GM19438 (cell line): ENCODE results near the gene SEZ6L2.
"Not testable (repeated sequence)": the region's sequence is repeated elsewhere in the genome, so short reads cannot be mapped to it uniquely, and the experiment has no call there.

Experiments
- ATAC-seq: cut with Tn5 transposase; IDR thresholded peaks from one replicate; pipeline ENCODE4 v1.9.1; 2021; ENCODE audit warnings: low read depth; ENCODE audit not compliant: unreplicated experiment

Gene SEZ6L2

DNA sequence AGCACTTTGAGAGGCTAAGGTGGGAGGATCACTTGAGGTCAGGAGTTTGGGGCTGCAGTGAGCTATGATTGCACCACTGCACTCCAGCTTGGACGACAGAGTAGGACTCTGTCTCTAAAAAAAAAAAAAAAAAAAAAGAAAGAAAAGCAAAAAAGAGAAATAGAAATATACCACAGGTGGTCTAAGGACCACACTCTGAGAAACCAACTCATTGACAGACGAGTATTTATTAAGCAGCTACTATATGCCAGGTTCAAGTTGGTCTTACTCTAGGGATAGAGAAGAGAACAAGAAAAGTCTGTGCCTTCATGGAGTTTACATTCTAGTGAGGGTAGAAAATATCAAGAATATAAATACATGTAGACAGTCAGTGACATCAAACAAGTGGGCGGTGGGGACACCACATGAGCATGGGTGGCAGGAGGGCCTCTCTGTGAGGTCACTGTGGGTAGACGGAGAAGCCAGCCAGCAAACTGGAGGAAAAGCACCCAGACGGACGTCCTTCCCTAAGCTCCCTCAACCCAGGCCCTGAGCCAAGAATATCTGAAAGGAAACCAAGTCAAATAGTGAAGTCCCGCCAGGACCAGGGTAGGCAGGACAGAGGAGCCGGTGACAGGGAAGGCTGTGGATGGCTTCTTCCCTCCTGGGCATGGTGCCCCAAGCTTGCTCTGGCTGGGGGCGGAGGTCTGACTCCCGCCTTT is 41.1 kb downstream of the SEZ6L2 start:
- no peak for ATAC-seq

DNA sequence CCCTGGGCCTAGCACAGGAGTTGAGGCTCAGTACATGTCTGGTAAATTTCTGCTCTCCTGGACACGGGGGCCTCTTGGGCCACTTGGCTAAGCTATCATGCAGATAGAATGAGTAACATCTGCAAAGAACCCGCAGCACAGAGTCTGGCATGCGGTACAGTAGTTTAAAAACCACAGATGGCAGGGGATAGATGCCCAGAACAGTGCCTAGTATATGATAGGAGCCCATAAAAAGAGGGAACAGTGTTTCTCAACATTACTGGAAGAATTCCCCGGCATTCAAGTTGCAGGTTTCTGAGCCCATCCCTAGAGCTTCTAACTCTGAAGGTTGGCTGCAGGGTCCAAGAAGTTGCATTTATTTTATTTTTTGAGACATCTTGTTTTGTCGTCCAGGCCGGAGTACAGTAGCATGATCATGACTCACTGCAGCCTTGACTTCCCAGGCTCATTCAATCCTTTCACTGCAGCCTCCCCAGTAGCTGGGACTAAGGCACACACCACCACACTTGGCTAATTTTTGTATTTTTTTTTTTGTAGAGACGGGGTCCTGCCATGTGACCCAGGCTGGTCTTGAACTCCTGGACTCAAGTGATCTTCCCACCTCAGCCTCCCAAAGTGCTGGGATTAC is 42.1 kb downstream of the SEZ6L2 start:
- ATAC-seq: no peak

DNA sequence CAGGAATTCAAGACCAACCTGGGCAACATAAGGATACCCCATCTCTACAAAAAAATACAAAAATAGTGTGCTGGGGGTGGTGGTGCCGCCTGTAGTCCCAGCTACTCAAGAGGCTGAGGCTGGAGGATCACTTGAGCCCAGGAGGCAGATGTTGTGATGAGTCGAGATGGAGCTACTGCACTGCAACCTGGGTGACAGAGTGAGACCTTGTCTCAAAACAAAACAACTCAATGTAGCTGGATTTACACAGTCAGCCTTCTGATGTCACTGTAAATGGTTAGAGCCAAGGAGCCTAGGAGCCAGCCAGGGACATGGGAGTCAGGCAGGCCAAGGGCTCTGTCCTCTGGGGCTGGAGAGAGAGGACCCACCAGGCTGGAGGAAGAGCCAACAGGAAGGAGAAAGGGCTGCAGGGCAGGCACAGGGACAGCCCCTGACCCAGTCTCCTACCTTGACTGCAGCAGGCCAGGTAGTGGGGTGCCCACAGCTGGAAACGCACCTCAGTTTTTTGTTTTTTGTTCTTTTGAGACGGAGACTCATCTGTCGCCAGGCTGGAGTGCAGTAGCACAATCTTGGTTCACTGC is 44.7 kb downstream of the SEZ6L2 start:
- ATAC-seq: no peak

DNA sequence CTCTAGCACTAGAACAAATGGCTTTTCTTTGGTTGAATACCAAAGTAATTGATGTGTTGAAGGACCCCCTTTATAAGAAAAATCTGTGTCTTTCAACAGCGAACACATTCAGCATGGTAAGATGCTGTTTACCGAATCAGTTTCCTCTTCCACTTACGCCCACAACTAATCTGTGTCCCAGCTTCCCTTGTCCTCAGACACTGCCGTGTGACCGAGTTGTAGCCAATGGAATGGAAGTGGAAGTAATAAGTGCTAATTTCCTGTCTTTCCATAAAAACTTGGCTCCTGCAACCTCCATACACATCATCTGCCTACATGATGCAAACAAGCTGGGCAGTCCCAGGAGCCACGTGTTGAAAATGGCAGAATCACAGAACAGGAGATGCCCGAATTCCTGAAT is 46.7 kb downstream of the SEZ6L2 start:
- no peak for ATAC-seq

DNA sequence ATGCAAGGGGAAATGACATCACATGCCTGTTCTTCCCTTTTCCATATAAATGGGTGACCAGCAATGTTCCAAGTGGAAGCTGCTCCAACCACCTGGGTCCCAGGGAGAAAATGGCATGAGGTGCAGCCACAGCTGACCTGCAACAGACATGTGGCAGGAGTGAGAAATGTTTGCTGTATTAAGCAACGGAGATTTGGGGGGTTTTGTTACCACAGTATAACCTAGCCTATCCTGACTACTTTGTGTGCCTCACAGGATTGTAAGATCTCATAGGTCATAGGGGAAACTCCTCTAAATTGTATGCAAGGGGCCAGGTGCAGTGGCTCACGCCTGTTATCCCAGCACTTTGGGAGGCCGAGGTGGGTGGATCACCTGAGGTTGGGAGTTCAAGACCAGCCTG is 48.4 kb downstream of the SEZ6L2 start:
- ATAC-seq: no peak

DNA sequence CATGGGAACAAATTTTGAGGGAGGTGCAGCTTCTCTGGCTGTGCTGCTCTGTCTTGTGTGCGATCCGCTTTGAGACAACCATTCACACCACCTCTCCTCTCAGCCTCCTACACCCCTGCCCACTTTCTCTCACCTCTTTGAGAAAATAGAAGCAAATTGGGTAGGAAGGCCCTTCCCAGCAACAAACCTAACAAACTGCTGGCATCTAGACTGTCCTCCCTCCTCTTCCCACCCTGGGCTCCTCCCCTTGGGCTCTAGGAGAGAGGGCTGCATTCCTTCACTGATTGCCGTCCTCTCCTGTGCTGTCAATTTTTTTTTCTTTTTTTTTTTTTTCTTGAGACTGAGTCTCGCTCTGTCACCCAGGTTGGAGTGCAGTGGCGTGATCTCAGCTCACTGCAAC is 49.8 kb downstream of the SEZ6L2 start:
- no peak for ATAC-seq

DNA sequence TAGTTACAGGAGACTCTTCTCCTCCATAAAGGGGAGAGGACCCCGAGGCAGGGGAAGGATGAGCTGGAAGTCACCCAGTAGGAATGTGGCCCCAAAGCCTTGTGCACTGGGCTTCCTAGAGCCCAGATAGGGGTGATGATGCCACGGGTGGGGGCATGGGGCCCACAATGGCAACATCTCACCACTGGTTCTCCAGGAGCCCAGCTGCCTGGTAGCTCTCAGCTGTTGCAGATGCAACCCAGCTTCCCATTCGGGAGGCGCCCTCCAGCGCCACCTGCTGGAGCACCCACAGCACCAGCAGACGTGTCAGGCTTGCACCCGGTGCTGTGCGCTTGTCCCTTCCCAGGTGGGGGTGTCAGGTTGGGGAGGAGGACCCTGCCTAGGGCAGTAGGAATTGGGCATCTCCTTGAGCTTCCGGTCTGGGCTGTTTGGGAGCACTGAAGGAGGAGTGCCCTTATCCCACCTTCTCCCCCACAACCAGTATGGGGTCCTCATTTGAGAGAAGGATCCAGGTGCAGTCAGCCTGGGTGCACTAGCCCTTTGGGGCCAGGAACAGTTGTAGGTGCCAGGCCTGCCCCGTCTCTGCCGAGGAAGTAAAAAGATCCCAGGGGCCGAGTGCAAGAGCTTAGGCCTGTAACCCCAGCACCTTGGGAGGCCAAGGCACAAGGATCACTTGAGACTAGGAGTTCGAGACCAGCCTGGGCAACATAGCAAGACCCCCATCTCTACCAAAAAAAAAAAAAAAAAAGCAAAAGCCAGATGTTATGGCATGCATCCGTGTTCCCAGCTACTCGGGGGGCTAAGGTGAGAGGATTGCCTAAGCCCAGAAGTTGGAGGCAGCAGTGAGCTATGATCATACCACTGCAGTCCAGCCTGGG is 50.7 kb downstream of the SEZ6L2 start:
- ATAC-seq: no peak

DNA sequence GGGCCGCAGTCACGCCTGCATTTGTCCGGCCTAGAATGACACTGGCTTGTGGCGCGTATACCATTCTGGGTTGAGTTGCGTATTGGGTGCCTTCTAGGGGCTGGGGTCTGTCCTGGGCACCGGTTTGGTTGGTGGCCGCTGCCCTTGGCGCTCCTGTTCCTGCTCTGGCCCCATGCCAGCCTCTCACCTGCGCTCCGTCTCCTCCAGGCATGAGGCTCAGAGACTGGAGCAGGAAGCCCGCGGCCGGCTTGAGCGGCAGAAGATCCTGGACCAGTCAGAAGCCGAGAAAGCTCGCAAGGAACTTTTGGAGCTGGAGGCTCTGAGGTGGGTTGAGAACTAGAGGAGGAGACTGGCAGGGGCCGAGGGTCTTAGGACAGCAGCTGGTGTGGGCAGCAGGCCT is 53.7 kb downstream of the SEZ6L2 start:
- no peak for ATAC-seq

DNA sequence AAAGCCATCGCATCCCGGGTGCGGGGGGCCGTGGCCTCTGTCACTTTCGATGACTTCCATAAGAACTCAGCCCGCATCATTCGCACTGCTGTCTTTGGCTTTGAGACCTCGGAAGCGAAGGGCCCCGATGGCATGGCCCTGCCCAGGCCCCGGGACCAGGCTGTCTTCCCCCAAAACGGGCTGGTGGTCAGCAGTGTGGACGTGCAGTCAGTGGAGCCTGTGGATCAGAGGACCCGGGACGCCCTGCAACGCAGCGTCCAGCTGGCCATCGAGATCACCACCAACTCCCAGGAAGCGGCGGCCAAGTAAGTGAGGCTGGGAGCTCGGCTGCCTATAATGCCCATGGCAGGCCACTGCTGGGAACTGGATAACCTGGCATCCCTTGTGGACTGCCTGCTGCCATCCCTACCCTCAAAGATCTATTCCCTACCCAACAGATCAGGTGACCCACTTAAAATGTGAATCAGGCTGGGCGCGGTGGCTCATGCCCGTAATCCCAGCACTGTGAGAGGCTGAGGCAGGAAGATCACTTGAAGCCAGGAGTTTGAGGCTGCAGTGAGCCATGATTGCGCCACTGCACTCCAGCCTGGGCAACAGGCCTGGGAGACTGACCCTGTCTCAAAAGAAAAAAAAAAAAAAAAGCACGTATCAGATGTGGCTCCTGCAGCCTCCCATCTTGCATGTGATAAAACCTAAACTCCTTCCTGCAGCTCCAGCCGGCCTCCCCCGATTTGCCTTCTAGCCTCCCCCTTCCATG is 54.6 kb downstream of the SEZ6L2 start:
- ATAC-seq: no peak

DNA sequence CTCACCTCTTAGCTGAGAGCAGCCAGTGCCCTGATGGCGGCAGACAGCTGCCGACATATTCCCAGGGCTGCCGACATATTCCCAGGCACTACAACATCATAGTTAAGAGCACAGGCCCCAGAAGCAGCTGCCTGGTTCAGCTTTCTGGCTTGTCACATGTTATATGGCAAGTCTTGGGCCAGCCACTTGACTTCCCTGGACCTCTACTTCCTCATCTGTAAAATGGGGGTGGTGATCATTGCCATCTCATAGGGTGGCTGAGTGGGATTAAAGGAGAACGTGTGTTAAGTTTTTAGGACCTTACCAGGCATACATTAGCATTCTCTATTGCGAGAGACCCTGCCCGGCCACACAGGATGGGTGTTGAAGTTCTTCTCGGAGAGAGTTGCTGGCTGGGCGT is 55.4 kb downstream of the SEZ6L2 start:
- ATAC-seq: no peak

DNA sequence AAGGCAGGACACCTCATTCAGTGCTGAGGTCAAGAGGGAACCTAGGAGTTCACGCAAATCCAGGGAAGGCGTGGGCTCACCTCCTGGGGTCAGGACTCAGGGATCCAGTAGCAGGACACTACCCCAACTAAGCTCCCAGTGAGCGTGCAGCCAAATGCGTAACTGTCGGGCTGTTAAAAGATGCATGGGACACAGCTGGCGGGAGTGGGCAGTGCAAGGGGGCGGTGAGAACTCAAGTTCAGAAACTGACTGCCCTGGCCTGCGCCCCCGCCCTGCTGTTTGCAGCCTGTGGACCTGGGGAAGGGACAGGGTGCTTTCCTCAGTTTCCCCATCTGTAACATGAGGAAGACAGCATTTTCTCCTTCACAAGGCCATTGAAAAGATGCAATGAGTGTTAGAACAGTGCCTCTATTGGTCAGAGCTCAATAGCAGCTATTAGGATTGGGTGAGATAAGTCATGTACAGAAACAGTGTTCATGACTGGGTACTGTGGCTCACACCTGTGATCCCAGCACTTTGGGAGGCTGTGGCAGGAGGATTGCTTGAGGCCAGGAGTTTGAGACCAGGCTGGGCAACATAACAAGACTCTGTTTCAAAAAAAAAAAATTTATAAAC is 56.5 kb downstream of the SEZ6L2 start:
- no peak for ATAC-seq

DNA sequence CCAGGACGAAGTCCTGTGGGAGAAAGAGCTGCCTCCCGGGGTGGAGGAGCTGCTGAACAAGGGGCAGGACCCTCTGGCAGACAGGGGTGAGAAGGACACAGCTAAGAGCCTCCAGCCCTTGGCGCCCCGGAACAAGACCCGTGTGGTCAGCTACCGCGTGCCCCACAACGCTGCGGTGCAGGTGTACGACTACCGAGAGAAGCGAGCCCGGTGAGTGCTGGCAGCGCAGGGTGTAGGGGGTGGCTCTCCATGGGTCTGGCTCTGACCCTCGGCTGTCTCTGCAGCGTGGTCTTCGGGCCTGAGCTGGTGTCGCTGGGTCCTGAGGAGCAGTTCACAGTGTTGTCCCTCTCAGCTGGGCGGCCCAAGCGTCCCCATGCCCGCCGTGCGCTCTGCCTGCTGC is 57.7 kb downstream of the SEZ6L2 start:
- ATAC-seq: no peak

DNA sequence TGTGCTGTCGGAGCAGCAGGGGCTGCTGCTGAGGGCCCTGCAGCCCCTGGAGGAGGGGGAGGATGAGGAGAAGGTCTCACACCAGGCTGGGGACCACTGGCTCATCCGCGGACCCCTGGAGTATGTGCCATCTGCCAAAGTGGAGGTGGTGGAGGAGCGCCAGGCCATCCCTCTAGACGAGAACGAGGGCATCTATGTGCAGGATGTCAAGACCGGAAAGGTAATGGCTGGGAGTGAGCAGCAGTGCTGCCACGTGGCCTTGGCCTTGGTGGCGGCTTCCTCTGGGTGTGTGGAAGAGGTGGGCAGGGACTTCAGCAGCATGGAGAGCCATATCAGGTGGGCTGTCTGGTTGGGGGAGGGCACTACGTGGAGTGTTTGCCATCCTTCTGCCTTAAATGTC is 59.1 kb downstream of the SEZ6L2 start:
- no peak for ATAC-seq

DNA sequence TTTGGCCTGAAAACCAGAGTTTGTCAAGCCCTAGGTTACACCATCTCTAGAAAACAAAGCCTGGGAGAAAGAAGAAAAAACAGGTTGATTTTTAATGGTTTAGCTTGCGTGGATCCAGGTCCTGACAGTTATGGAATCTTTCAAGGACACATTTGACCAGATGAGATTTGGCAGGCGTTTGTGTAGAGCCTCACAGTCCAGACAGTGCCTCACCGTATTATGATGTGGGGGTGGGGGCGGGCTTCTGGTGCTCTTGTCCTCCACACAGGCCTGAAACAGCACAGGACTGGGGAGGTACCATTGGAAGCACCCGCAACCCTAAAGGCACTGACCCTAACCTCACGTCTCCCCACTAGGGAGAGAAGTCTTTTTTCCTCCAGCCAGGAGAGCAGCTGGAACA is 59.5 kb downstream of the SEZ6L2 start:
- ATAC-seq: no peak

DNA sequence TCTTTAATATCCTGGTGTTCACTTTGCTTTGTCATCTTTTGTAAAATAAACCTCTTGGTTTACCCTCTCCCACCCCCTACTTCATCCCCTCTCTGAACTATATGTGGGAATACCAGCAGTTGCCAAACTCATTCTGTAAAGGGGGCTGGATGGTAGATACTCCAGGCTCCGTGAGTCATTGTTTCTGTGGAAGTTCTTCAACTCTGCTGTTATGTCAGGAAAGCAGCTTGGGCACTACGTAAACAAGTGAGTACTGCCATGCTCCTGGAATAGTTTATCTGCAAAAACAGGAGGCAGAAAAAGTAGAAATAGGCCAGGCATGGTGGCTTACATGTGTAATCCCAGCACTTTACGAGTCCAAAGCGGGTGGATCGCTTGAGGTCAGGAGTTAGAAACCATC is 61.5 kb downstream of the SEZ6L2 start:
- ATAC-seq: no peak

DNA sequence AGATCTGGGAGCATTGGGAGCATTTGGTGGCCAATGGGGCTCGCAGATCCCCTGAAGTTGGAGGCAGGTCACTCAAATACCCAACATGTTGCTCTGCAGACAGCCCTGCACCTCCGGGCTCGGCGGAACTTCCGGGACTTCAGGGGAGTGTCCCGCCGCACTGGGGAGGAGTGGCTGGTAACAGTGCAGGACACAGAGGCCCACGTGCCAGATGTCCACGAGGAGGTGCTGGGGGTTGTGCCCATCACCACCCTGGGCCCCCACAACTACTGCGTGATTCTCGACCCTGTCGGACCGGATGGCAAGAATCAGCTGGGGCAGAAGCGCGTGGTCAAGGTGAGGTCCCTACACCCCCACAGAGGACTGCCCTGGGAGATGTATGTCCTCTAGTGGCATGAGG is 62.7 kb downstream of the SEZ6L2 start:
- no peak for ATAC-seq

DNA sequence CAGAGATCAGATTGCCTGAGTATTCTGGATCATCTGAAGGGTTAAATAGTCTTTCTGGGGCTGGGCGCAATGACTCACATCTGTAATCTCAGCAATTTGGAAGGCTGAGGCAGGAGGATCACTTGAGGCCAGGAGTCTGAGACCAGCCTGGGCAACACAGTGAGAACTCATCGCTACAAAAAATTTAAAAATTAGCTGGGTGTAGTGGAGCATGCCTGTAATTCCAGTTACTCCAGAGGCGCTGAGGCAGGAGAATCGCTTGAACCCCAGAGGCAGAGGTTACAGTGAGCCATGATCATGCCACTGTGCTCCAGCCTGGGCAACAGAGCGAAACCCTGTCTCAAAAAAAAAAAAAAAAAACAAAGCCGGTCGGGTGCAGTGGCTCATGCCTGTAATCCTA is 63.4 kb downstream of the SEZ6L2 start:
- ATAC-seq: no peak

DNA sequence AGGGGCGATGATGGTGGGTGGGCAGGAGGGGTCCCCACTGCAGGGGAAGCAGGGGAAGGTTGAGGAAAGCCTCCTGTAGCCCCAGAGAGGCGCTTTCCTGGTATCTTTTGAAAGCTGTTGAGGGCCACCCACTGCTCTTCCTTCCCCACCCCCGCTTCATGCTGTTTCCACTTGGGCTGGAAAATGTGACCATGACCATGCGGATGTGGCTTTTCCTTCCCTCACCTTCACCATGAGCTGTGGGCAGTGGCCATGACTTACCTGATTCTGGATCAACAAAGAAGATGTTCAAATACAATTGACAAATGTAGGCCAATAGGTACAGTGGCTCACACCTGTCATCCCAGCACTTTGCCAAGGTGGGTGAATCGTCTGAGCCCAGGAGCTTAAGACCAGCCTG is 65.3 kb downstream of the SEZ6L2 start:
- ATAC-seq: no peak

DNA sequence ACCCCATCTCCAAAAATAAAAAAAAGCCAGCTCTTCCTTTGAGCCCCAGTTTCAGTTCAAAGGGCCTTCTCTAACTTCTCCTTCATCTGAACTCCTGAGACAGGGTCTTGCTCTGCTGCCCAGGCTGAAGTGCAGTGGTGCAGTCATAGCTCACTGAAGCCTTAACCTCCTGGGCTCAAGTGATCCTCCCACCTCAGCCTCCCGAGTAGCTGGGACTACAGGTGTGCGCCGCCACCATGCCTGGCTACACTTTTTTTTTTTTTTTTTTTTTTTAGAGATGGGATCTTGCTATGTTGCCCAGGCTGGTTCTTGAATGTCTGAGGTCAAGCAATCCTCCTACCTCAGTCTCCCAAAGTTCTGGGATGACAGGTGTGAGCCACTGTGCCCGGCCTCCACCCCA is 66.1 kb downstream of the SEZ6L2 start:
- not testable (repeated sequence) for ATAC-seq

DNA sequence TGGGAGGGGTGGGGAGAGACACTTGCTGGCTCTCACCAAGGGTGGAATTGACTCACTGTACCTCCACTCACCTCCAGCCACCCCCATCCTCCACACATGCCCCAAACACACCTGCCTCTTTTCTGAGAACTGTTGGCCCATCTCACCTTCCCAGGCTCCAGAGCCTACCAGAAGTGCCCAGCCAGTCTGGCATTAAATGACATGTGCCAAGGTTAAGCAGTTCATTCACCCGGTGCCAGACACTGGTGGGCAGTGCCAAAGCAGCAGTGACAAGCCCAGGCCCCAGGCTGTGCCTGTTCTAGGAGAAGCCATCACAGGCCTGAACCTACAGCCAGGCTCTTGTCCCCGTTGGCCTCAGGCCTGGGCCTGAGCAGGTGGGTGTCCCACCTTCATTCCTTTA is 67.9 kb downstream of the SEZ6L2 start:
- no peak for ATAC-seq
